GM12875 (cell line): ENCODE data around the gene SEC22A.
A peak's percentile ranks its signal among the peaks of the same experiment; 100 is the strongest.

Experiments
- H3K4me3 ChIP-seq: one replicate; pipeline ENCODE4 v1.5.1; 2011; ENCODE audit warnings: low read depth, low read length, control low read depth
- TF ChIP-seq, protein P1 (sequence below): IDR thresholded peaks from 2 replicates; pipeline ENCODE4 v1.5.1; 2011; ENCODE audit warnings: low read depth, mild to moderate bottlenecking, control low read depth, inconsistent platforms, low read length, moderate library complexity, borderline replicate concordance; ENCODE audit not compliant: insufficient read depth

SEC22A gene

DNA sequence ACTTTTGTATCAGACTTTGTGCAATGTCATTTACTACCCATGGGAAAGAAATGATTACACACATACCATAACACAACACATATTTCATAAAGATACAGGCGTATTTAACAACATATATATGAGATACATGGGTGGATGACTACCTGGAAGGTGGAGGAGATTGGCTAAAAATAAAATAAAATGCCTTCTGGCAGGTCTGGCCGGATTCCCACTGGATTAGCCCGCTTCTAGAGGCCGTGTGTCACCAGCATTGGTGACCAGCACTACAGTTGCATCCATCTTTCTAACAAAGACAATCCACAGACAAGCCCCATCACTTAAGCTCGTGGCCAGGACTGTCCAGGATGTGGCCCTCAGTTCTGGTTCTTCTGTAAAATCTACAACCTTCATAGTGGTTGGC, 21.0 kb upstream of the SEC22A start:
- H3K4me3 ChIP-seq: no peak overlapping the region
- TF ChIP-seq, protein P1, sequence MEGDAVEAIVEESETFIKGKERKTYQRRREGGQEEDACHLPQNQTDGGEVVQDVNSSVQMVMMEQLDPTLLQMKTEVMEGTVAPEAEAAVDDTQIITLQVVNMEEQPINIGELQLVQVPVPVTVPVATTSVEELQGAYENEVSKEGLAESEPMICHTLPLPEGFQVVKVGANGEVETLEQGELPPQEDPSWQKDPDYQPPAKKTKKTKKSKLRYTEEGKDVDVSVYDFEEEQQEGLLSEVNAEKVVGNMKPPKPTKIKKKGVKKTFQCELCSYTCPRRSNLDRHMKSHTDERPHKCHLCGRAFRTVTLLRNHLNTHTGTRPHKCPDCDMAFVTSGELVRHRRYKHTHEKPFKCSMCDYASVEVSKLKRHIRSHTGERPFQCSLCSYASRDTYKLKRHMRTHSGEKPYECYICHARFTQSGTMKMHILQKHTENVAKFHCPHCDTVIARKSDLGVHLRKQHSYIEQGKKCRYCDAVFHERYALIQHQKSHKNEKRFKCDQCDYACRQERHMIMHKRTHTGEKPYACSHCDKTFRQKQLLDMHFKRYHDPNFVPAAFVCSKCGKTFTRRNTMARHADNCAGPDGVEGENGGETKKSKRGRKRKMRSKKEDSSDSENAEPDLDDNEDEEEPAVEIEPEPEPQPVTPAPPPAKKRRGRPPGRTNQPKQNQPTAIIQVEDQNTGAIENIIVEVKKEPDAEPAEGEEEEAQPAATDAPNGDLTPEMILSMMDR: no peak

DNA sequence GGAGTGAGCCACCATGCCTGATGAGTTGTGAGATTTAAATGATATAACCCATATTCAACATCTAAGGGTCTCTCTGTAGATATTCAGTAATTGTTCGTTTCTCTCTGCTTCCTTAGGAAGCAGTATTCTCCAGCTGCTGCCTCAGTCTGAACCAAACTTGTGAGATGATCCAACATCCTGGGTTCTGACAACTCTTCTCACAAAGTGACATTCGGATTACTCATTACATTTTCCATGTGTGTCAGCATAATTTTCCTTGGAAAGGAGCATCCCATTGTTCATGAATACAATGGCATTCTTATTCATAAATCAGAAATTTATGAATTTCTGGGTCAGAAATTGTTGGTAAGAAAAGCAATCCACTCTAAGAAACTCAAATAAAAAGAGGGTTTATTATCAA, 15.0 kb upstream of the SEC22A start:
- no peak overlapping the region for H3K4me3 ChIP-seq
- TF ChIP-seq, protein P1: no peak

DNA sequence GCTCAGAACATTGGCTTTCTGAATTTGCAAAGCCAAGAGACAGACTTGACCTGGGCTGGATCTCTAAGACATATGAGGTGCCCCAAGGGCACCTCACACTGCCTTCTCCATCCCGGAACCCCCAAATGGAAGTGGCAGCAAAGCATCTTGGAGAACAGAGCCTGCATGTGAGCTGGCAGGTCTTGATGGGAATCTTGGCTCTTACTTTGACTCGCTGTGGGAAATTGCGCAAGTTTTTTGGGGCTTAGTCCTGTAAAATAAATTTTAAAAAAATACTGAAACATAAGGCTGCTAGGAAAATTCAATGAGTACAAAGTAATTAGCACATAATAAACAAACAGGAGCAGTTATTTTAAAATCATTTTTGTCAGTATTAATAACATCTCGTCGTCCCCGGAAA, 13.7 kb upstream of the SEC22A start:
- H3K4me3 ChIP-seq: no peak overlapping the region
- TF ChIP-seq, protein P1: no peak

DNA sequence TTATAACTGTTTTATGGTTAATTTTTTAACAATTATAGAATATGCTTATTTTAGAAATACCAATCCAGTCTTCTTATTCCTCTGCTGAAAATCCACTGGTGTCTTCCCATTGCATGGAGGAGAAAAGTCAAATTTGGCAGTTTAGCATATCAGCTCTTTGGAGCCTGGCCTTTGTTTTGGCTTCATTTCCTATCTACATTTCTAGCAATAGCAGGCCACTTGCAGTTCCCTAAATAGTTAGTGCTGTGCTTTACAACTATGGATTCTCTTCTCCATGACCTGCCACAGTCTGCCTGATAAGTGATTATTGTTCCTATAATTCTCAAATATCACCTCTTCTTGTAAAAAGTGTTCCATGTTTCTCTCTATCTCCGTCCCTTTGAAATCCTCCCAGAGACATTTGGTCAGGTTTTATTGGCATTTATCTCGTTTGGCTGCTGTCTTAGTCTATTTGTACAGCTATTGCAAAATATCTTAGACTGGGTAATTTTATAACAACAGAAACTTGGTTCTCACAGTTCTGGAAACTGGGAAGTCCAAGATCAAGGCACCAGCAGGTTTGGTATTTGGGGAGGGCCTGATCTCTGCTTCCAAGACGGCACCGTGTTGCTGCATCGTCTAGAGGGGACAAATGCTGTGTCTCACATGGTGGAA, 8.2 kb upstream of the SEC22A start:
- no peak overlapping the region for H3K4me3 ChIP-seq
- TF ChIP-seq, protein P1: no peak

DNA sequence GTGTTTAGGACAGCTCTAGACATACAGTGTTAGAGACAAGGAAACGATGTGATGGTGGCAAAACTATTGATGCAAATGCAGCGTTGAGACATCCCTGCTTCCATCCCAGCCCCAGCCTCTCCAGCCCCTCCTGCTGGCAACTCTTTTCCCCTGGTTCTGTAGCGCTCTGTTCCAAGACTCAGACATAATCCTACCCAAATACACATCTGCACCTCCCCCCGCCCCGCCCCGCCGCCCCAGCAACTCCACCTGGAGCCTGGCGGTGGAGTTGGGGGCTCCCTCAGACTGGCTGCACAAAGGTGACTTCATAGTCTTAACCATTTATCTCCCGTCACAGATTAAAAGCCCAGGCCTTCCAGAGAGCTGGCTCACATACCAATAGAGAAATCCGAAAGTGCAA, 7.2 kb upstream of the SEC22A start:
- TF ChIP-seq, protein P1: 0 out of 2 replicates have a peak, but pooled peaks have one; percentile 11
- no peak overlapping the region for H3K4me3 ChIP-seq

DNA sequence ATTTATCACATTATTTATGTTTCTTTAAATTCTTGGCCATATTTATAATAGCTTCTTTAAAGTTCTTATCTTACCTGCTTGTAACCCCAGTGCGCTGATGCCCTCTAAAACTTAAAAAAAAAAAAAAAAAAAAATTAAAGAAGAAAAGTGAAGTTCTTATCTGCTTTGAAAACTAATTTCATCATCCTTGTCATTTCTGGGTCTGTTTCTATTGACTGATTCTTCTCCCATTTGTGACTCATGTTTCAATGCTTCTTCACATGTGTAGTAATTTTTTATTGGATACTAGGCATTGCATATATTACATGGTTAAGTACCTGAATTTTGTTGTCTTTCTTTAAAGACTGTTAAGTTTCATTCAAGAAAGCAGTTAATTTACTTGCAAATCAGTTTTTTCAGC, 3.4 kb upstream of the SEC22A start:
- TF ChIP-seq, protein P1: no peak
- H3K4me3 ChIP-seq: no peak overlapping the region

DNA sequence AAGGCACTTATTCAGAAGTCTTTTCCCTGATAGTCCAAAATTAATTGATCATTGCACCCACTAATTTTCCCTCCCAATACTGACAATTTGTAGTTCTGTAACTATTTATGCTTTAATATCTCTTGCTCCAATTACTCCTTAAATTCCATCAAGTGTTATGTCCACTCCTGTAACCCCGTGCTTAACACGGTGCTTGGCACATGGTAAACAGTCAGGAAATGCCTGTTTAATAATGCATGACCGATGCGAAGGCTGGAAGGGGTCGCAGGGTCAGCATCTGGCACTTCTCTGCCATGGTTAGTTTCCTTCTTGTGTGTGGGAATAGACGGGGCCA, 553 bp upstream of the SEC22A start:
- H3K4me3 ChIP-seq: peak overlapping the region; percentile 98
- TF ChIP-seq, protein P1: no peak
